ENCODE results near the gene LAYN.
A peak's percentile ranks its signal among the peaks of the same experiment; 100 is the strongest.

The LAYN gene

GRCh38 chr11:111562692-111563389 is 22.3 kb downstream of the LAYN start:
- DNase-seq, result no peak

DNA sequence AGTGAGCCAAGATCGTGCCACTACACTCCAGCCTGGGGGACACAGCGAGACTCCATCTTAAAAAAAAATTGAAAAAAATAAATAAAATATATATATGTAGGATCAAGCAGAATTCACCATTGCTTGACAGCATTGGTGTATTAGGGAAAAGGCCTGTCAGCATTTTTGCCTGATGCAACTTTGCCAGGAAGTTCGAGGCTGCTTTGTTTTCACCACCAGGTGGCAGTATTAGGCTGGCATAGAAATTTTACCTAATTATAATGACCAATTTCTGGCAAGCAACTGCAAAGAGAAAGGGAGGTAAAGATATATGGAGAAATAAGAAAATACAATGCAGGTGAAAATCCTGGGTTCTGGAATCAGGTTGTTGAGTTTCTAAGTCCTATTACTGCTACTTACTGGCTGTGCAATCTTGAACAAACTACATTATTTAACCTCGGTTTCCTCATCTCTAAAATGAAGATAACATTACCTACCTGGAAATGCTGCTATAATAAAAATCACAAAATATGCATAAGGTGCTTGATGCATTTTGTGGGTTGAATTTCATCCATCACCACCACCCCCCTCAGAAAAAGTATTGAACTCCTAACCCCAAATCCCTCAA is 24.7 kb downstream of the LAYN start:
- peak; percentile 73 for DNase-seq

DNA sequence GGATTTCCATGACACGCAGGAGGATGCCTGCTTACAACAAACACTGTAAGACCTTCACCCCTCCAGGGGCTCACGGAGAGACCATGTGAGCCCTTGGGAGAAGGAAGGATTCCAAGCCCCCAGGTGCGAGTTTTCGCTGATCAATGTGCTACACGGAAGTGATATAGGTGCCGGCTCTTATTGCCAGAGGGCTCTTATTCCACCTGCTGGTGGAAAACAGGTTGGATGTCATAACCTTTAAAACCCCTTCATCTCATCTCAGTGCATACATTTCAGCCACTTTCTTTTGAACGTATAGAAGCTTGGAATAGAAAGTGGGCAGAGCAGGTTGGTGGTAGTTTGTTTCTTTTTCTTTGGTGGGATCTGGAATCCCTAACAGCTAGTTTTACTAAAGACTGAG is 25.8 kb downstream of the LAYN start:
- no peak for DNase-seq

DNA sequence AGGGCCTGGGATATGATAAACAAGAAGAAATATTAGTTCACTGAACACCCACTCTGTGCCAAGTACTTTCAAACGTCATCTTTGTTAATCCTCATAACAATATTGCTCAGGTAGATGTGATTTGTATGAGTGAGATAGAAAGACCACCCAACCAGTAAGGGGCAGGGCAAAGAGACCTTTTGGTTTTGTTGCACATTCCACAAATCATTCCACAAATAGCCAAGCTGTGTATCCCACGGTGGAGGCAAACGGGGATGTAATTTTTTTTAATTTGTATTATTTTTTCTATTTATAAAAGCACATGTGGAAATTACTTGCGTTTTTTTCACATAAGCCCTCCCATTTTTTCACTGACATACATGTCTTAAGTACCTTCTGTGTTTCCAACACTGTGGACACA is 29.0 kb downstream of the LAYN start:
- no peak for DNase-seq

DNA sequence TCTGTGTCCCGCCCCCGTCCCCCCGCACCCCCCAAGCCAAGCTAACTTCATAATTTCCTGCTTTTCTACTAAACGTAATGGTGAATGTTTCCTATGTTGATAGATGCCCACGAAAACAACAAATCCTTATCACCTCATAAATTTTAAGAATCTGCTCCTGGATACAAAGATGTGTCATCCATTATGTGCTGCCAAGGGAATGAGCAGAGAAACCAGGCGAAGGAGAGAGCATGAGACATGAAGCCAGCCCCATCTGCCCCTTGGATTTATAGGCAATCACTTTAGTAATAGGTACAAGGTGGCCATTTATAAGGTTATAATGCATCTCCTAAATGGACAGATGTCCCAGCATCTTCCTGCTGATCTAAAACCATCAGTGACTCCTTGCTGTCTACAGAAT is 30.3 kb downstream of the LAYN start:
- no peak for DNase-seq

DNA sequence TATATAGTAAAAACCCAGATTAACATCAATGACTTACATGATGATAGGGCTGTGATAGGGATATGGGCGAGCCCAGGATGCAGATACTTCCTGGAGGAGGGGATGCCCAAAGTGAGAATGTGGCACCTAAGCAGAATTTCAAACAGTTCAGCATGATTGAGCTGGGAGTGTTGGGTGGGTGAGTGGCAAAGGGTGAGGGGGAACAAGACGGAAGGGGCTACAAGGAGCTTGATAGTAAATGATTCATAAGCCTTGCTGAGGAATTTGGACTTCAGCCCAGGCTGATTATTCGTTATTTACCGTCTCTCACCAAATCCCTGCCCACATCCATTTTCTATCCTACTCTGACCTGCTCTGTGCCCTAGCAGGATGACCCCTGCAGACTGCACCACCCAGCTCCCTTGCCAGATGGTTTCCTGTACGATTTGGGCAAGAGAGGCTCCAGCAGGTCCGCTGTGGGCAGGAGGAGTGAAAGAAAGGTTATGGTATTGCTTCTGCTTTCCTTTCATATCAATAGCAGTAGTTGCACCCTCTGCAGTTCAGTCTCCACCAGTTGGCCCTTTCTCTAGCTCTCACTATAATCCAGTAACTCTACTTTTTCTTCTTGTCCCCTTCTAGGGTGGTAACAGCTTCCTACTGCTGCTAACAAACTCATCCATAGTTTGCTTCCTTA is 31.4 kb downstream of the LAYN start:
- no peak for DNase-seq

DNA sequence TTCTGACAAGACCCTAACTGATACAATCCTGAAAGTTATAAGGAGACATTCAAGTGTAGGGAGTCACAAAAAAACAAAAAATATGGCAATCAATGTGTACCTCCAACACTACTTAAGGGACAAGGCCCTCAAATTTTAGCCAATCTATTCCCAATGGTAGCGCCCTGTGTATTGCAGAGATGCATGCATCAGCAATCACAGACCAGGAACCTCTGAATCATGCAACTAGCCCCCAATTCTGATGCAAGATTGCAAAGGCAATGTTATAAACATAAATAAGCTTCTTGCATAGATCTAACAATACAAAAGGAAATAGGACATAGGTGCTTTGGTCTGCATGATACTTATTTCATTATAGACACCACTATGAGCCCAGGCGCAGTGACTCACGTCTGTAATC is 32.1 kb downstream of the LAYN start:
- DNase-seq, result no peak

GRCh38 chr11:111573821-111574249 is 33.3 kb downstream of the LAYN start:
- no peak for DNase-seq

DNA sequence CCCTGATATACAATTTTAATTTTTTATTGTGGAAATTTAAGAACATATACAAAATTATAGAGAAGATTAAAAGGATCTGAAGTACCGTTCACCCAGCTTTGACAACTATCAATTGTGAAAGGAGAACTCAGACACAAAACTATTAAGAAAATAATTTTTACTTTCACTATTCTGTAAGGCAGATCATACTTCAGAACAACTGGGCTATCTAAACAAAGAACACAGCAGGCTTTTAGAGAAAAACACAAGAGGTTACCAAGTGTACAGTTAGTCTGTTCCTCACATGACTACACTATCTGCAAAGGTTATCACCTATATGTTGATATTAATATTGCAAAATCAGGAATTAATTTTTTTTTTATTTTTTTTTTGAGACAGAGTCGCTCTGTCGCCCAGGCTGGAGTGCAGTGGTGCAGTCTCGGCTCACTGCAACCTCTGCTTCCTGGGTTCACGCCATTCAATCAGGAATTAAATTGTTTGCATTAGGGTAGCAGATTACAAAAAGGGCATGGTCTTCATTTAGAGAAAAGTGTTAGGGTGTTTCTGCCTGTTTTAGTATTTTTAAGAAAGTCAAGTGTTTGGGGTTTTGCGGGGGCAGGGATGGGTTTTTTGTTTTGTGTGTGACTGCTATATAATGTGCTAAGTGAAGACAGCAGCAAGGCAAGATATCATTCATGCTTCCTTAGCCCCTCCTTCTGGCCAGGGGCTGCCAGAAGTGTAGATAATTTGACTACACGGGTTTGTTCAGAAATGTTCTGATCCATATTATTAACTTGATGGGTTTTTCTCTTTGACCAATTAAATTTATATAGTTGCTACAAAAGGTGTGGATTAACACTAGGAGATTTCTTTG is 34.1 kb downstream of the LAYN start:
- no peak for DNase-seq

DNA sequence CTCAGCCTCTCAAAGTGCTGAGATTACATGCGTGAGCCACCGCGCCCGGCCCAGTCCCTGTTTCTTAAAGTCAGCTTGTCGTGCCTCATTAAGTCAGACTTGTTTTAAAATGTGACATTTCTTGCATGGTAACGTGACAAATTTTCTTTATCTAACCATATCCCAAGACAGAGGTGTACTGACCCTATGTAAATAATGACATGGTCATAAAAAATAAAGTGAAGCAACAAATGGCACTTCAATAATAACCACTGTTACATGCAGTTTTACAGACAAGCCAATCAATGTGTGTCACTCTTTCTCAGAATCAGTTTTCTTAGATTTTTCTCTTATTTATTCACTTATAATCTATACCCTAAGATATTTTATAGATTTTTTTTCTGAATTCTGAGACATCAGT is 35.2 kb downstream of the LAYN start:
- no peak for DNase-seq

DNA sequence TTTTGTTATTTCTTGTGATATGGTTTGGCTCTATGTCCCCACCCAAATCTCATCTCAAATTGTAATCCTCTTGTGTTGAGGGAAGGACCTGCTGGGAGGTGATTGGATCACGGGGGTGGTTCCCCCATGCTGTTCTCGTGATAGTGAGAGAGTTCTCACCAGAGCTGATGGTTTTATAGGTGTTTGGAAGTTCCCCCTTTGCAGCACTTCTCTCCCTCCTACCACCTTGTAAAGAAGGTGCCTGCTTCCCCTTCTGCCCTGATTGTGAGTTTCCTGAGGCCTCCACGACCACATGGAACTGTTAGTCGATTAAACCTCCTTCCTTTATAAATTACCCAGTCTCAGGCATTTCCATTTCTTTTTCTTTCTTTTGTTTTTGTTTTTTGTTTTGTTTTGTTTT is 37.3 kb downstream of the LAYN start:
- no peak for DNase-seq

DNA sequence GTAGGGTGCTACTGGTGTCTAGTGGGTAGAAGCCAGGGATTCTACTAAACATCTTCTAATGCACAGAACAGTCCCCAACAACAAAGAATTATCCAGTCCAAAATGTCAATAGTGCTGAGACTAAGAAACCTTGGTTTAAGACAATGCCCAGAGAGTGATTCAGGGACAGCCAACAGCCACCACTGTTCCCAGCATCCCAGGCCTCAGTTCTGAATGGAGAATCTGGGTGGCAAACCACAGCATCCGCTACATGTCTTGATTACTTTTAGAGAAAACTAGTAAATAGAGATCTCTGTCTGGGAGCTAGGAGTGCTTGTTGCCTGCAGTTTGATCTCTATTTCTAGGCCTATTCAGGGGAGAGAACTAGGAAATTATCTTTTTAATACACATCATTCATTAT is 40.8 kb downstream of the LAYN start:
- DNase-seq, result no peak

DNA sequence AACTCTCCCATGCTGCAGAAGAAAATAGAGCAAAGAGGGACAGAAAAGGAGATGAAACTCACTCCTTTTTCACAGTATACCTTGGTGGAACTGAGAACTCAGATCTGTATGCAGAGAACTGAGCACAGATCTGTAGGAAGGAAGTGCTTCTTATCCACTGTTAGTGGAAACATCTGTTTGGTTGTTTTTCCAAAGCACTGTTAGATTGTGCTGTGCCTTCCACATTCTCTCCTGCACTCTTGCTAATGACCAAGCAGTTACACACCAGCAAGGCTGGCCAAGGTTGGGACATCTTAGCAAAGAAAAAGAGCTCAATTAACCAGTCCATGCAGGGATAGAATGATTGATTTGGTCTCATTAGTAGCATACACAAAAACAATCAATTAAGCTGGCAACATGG is 41.6 kb downstream of the LAYN start:
- DNase-seq, result no peak

- no peak for DNase-seq
Observed at GRCh38 chr11:111582881-111583280, 42.4 kb downstream of the LAYN start.

GRCh38 chr11:111585371-111585770 is 44.9 kb downstream of the LAYN start:
- DNase-seq, result no peak

DNA sequence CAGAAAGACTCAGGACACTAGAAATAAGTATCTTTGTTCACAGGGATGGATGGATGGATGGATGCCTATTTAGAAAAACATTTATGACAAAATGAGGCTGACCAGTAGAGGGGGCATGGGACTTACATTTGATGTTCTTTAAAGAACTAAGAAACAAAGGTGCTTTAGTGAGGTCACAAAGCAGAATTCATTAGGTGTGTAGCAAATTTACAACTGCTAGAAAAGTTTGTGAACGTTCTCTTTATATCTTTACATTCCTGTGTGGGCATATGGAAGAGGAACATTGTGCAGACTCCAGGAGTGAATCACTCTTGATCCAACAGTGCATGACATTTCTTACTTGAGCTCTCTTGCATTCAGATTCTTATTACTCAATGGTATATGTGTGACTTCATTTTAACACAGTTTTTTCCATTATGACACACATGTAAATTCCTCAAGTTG is 45.9 kb downstream of the LAYN start:
- peak; percentile 42 for DNase-seq

- DNase-seq, result no peak
Observed at GRCh38 chr11:111589114-111589513, 48.6 kb downstream of the LAYN start.

- no peak for DNase-seq
Observed at GRCh38 chr11:111589886-111590499, 49.5 kb downstream of the LAYN start.

DNA sequence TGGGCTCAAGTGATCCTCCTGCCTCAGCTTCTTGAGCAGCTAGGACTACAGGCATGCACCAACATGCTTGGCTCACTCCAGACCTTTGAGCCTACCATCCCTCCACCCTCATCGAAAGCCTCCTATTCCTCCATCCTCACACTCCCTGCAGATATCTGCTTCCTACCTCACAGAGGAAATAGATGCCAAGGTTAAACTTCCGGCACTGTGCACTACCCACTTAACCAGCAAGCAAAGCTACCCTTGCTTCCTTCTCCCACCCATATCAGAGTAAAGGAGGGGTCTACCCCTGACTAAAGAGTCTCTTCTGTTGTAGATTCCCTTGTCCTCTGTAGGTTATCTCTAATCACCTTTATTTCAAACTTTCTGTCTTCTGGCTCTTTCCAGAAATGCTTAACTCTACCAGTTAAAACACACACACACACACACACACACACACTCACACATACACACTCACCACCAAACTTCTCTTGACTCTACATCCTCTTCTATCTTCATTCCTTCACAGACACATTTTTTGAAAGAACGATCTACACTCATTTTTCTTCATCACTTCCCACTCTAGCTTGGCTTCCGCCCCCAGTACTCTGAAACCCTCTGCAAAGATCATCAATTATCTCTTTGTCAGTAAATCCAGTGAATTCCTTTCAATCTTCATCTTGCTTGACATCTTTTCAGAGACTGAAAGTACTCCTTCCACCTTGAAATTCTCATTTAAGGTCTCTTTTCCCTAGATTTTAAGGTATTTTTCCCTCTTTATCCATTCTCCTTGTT is 50.9 kb downstream of the LAYN start:
- DNase-seq, result no peak

DNA sequence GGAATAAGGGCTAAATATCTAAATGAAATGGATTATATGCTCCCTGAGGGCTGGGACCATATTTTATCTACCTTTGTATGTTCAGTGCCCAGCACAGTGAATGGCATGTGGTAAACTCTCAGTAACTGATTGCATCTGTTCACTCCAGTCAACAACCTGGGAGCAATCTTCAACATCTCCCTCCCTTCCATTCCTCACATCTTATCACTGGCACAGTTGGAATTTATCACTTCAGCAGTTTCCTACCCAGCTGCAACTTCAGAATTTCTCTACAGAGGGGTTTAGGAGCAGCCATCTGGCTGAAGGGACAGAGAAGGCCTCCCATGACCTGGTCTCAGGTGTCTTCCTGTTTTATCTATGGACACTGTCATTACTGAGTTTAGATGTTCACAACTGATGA is 52.0 kb downstream of the LAYN start:
- no peak for DNase-seq

DNA sequence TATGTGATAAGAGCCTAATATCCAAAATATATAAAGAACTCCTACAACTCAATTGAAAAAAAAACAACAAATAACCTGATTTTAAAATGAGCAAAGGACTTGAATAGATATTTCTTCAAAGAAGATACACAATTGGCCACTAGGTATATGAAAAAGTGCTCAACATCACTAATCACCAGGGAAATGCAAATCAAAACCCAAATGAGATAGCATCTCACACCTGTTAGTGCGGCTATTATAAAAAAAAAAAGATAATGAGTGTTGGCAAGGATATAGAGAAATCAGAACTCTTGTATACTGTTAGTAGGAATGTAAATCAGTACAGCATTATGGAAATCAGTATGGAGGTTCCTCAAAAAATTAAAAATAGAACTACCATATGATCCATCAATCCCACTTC is 55.8 kb downstream of the LAYN start:
- no peak for DNase-seq

- no peak for DNase-seq
Observed at GRCh38 chr11:111598148-111598547, 57.6 kb downstream of the LAYN start.
